GM19193 (cell line): Measurements from ENCODE around the gene KCNF1.

ENCODE experiments used
- POLR2A ChIP-seq: IDR thresholded peaks from 4 replicates; pipeline ENCODE4 v1.6.1; 2011; ENCODE audit not compliant: insufficient read depth, insufficient read length; ENCODE audit errors: extremely low read depth

Gene KCNF1

GRCh38 chr2:10918661-10919409 is 7.1 kb downstream of the KCNF1 start:
- no peak for TF ChIP-seq POLR2A

DNA sequence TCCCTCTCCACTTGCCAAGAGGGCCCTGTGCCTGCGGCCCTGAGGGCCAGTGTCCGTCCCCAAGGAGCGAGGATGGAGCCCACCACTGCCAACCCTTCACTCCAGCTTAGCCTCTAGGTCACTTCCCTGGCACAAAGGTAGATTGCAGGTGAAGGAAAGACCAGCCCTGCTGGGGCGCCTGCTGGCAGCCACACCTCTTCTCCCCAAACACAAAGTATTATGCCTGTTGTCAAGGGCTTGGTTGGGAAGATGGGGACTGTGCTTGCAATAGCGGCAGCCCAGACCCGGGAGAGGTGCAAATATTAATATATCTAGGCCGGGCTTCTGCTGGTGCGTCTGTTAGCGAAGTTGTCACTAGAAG is 7.7 kb downstream of the KCNF1 start:
- TF ChIP-seq POLR2A = no peak

GRCh38 chr2:10919771-10920621 is 8.3 kb downstream of the KCNF1 start:
- TF ChIP-seq POLR2A = no peak

- no peak for TF ChIP-seq POLR2A
These were observed 9.1 kb downstream of the KCNF1 start for GRCh38 chr2:10920764-10921388.

DNA sequence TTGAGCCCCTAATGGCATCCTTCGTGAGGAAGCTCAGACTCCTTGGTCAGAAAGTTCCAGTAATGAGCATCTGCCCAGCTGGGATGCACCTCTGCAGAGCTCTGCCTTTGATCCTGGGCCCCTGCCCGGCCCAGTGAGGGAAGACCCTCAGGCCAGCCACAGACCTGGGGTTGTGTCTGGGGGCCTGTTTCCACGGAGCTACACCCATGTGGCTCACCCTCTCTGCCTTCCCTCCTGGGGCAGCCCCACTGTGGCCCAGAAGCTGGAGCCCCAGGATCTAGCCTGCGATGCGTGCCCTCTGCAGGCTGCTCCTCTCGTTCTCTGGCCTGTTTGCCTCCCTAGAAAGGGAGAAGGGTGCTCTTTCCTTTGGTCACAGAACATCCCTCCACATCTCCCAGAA is 9.8 kb downstream of the KCNF1 start:
- no peak for TF ChIP-seq POLR2A

DNA sequence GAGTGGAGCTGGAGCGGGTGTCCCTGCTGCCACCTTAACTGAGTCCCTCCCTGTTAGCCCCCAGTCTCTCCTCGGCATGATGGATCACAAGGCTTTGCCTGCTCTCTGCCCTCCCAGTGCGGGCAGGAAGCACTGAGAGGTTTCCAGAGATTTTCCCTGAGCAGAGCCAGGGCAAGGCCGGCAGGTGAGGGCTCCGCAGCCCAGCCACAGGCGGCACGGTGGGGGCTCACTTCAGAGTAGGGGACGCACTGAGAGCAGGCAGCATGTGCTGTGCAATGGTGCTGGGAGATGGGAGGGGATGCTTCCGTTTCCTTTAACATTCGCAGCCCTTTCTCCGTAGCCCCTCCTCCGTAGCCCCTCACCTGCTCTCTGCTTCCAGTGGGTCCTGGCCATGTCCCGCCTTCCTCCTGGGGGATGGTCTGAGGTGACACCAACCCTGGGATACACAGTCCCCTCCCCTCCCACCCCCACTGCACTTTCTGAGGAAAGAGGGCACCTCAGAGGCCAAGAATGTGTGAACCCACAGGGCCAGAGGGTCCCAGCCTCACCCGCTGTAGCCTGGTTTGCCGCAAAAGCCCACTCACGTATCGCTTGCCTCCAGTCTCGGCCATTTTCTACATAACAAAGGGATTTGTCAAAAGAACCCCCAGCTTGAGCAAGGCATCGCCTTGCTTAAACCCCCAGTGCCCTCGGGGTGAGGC is 10.7 kb downstream of the KCNF1 start:
- no peak for TF ChIP-seq POLR2A

GRCh38 chr2:10923008-10923375 is 11.3 kb downstream of the KCNF1 start:
- no peak for TF ChIP-seq POLR2A

- no peak for TF ChIP-seq POLR2A
These were observed 12.2 kb downstream of the KCNF1 start for GRCh38 chr2:10923965-10924364.

- TF ChIP-seq POLR2A = no peak
These were observed 12.7 kb downstream of the KCNF1 start for GRCh38 chr2:10924441-10924840.

DNA sequence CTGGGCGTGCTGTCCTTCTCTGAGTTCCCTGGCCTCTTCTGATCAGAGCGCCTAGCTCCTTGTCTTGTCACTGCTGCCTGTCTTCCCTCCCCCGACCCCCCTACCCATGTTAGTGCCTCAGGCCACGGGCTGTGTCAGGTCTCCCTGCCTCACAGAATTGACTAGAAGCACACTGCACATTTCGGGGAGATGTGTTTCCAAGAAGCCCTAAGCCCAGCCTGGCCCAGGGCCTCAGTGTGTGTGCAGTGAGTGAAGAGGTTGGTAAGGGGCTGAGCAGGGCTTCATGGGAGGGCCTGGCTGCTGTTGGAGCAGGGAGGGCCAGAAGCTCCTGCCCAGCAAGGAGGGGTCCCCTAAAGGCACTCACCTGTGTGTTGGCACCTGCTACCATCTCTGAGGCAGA is 13.1 kb downstream of the KCNF1 start:
- no peak for TF ChIP-seq POLR2A

DNA sequence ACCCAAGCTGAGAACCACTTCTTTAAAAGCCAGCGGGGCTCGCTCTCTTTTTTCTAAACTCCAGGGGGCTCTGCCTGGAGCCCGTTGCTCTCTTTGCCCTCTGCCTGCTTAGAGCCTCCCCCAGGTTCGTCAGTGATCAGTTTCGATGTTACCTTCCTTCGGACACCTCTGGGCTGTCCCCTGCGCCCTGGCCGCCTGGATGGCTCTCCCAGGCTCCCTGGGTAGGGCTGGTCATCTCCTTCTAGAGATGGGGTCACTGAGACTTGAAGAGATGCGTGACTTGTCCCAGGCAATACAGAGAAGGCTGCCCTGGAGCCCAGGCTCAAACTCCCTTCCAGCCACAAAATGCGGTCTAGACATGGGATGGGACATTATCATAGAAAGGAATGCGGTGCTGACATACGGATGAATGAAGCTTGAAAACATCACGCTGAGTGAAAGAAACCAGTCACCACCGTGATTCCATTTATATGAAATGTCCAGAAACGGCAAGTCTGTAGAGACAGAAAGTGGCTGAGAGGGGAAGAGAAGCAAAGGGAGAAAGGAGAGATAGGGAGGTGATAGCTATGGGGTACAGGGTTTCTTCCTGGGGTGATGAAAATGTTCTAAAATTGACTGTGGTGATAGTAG is 14.6 kb downstream of the KCNF1 start:
- no peak for TF ChIP-seq POLR2A

DNA sequence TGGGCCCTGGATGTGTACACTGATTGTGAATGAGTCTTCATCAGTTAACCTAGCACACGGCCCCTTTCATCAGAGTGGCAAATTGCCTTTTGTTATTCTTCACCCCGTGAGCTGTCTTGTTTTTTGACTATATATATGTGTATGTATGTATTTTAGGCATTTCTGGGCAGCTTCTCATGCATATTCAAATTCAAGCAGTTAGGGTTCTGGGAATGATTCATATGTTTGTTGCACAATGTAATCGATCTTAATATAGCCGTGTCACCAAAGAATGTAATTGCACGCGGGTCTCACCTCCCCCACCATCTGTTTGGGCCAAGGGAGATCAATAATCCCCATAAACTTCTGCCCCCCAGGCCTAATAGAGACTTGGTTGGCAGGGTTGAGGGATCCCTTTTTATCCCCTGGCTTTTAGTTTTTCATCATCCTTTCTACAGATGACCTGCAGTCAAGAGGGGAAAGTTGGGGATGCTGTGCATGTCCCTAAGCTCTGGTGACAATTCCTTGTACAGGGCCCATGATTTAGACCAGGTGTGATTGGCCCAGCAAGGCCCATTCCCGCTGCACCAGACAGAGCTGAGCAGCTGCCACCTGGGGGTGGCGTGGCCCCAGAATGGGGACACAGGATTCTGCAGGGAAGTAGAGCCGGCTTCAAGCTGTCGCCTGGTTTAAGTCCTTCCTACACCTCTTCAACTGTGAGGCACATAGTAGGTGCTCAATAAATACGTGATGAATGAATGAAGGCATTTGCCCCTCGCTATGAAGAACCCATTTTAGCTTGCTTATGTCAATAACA is 19.2 kb downstream of the KCNF1 start:
- no peak for TF ChIP-seq POLR2A

DNA sequence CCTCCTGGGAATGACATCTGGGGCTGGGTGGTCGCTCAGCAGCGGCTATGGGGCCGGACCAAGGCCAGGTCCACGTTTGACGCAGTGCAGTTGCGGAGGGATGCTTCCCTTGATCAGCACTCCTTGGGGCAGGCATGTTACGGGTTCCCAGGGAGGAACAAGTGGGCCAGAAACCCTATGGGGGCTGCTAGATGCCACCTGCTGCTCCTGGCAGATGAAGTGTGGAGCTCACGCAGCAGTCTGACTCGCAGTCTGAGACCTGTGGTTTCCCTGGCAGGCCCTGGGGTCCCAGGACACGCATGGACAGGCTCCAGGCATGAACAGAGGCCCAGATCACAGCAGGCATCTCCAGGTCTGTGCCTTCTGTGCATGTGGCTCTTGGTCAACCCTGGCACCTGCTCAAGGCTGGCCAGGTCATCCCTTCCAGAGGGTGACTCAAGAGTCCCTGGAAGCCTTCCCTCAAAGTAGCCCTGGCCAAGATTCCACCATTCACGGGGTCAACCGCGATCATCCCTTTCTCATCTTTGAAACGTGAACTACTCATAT is 20.0 kb downstream of the KCNF1 start:
- TF ChIP-seq POLR2A = no peak
